Tibial nerve (tissue), 3 donors: ENCODE results near the gene TTPAL.

ENCODE experiments used
- POLR2A ChIP-seq, 2 donors: fragments of 450-650 bp; IDR thresholded peaks; one replicate each; pipeline ENCODE4 v1.6.1; 2017; ENCODE audit warnings: antibody characterized with exemption in 2 of 2, mild to moderate bottlenecking in 2 of 2, moderate library complexity in 2 of 2
- TF ChIP-seq, protein P1 (sequence below), 5 experiments: fragments of 200-600 bp in 3 of 5; fragments of 450-650 bp in 2 of 5; sonication (generic) in 3 of 5; IDR thresholded peaks; one replicate each; pipeline ENCODE4 v1.5.1; 2016 to 2019; ENCODE audit warnings: antibody characterized with exemption in 5 of 5, mild to moderate bottlenecking in 3 of 5, moderate library complexity in 2 of 5

DNA sequence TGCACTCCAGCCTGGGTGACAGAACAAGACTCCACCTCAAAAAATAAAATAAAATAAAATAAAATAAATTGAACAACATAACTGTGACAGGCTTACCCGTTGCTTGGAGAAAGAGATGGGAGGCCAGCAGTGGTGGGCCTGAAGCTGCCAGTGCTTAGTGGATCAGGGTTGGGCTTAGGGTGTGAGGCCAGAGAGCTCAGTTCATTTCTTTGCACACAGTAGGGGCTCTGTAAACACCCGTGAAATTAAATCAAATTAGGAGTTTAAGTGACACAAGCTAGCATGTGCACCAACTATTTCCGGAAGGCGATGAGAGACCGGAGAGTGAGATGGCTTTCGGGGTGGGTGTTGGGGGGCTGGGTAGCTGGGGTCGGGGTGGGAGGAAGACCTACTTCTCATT lies 25.8 kb upstream of the TTPAL start:
- TF ChIP-seq, protein P1, sequence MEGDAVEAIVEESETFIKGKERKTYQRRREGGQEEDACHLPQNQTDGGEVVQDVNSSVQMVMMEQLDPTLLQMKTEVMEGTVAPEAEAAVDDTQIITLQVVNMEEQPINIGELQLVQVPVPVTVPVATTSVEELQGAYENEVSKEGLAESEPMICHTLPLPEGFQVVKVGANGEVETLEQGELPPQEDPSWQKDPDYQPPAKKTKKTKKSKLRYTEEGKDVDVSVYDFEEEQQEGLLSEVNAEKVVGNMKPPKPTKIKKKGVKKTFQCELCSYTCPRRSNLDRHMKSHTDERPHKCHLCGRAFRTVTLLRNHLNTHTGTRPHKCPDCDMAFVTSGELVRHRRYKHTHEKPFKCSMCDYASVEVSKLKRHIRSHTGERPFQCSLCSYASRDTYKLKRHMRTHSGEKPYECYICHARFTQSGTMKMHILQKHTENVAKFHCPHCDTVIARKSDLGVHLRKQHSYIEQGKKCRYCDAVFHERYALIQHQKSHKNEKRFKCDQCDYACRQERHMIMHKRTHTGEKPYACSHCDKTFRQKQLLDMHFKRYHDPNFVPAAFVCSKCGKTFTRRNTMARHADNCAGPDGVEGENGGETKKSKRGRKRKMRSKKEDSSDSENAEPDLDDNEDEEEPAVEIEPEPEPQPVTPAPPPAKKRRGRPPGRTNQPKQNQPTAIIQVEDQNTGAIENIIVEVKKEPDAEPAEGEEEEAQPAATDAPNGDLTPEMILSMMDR (IDR thresholded peaks at IDR 0.05) = no peak
- TF ChIP-seq POLR2A (IDR thresholded peaks at IDR 0.05) = no peak
